GM12892 (cell line): ENCODE results near the gene LRRC36.
"Not testable (repeated sequence)": the region's sequence is repeated elsewhere in the genome, so short reads cannot be mapped to it uniquely, and the experiment has no call there.

Experiments
- DNase-seq: peaks from one replicate; pipeline ENCODE4 v3.0.0; 2011; ENCODE audit not compliant: insufficient read length
- FAIRE-seq: peaks from 2 replicates; lab custom pipeline; 2011; peaks lifted over from hg19 to GRCh38; lab: Jason Lieb, UNC
- POLR2A ChIP-seq: IDR thresholded peaks from 2 replicates; pipeline ENCODE4 v1.6.1; 2011; ENCODE audit warnings: low read depth, low read length, control low read depth
- POLR2AphosphoS5 ChIP-seq: IDR thresholded peaks from 2 replicates; pipeline ENCODE4 v1.6.1; 2011; ENCODE audit warnings: low read depth, low read length, control low read depth
- TAF1 ChIP-seq: IDR thresholded peaks from 2 replicates; pipeline ENCODE4 v1.6.1; 2011; ENCODE audit warnings: low read depth, mild to moderate bottlenecking, control low read depth, low read length, borderline replicate concordance

The LRRC36 gene

DNA sequence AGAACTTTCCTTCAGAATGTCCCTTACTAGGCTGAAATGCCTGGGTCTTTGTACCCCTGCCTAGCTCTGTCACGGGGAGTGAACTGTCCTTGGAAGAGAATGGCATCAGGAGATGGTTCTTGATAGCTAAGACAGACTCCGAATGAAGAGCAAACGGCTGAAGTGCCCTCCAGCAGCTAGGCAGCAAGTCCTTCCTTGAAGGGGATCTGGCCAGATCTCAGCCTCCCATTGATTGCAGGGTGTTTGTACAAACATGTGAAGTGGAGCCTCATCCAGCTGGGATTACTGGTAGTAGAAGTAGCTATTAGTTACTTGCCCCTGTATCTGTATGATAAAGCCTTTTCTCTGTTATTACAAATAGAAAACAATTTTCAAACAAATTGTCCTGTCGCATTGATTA lies 30.9 kb downstream of the LRRC36 start:
- DNase-seq (no peak), FAIRE-seq (no peak)
- TF ChIP-seq POLR2AphosphoS5, result no peak
- no peak for TF ChIP-seq POLR2A
- no peak for TF ChIP-seq TAF1

DNA sequence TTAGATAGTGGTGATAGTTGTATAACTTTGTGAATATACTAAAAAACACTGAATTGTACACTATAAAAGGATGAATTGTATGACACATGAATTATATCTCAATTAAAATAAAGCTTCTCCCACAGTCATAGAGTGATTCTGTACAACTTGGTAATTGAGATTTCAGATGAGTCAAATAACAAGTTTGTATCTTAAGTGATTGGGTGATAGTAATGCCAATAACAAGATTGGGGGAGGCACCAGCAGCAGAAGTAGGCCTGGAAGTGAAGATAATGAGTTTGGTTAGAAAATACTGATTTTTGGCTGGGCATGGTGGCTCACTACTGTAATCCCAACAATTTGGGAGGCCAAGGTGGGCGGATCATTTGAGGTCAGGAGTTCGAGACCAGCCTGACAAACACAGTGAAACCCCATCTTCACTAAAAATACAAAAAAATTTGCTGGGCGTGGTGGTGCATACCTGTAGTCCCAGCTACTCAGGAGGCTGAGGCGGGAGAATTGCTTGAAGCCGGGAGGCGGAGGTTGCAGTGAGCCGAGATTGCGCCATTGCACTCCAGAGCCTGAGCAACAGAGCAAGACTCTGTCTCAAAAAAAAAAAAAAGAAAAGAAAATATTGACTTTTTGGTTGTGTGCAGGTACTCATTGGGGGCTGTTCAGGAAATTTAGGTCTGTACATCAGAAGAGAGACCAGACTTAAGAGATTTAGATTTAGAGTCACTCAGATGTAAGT lies 33.1 kb downstream of the LRRC36 start:
- not testable (repeated sequence) for FAIRE-seq, DNase-seq

DNA sequence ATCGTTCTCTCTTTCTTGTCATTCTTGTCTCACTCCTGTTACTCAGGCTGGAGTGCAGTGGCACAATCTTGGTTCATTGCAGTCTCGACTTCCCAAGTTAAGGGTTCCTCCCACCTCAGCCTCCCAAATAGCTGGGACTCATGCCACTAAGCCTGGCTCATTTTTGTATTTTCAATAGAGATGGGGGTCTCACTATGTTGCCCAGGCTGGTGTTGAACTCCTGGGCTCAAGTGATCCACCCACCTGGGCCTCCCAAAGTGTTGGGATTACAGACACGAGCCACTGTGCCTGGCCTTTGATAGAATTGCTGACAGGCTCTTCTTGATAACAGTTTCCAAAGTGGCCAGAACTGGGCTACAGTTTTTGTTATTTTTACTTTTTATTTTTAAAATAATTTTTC lies 34.4 kb downstream of the LRRC36 start:
- no peak for FAIRE-seq
- TF ChIP-seq POLR2AphosphoS5, result no peak
- TF ChIP-seq POLR2A, result no peak
- no peak for TF ChIP-seq TAF1
- no peak for DNase-seq

DNA sequence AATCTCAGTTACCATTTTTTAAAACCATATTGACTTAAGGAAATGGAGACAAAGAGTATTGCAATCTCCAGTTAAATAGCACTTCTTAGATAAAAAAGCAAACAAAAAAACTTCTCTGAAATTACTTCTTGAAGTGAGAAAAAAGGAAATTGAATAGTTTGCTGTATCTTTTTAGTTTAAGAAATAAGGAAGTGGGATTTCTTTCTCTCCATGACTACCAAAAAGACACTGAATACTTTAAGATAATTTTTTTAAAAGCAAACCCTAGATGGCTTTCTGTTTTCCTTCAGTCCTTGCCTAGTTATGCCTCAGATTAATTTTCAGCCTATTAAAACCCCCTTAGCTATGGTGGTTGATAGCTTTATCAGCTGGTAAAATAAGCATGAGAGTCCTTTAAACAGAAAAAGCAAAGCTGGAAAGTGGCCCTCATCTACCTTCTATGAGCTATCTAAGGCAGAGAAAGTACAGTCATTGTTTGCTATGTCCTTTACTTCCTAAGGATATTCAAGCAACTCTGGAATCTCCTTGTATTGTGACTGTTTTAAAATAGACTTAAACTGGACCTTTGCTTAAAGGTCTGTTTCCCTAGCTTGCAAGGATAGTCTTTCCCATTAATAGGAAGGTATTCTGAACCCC lies 38.1 kb downstream of the LRRC36 start:
- no peak for TF ChIP-seq TAF1
- TF ChIP-seq POLR2AphosphoS5, result no peak
- TF ChIP-seq POLR2A, result no peak
- FAIRE-seq (no peak), DNase-seq (no peak)

DNA sequence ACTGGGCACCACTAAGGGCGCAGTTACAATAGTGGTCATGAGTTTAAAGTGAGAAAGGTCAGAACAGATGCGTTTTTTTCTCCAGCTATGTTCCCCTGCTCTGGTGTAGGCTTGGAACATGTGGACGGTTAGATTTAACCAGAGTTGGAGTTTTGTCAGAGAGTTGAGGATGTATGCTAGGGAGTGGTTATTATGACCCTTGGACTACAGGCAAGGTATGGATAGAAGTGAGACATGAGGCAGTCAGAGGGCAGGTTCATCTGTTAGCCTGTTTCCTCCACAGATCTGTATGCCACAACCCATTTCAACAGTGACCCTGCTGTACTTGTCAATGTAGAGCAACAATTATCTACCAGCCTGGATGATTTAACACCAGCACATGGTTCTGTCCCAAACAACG lies 44.0 kb downstream of the LRRC36 start:
- TF ChIP-seq TAF1, result no peak
- peak; percentile 64 for FAIRE-seq
- DNase-seq, result no peak

DNA sequence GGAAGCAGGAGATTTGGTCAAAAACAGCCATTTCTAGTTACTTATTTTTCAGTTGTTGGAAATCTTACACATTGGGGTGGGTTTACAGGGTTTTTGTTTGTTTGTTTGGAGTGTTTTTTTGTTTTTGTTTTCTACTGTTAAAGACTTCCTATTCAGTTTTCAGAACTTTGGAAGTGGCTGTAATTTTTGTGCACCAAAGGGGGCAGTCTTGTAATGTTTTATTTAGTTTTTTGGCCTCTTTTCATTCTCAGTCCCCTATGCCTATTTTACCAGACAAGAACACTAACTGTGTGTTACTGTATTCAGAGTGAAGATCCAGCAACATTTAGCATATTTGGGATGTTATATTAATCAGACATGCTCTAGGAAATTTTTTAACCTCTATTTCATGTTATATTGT lies 46.0 kb downstream of the LRRC36 start:
- FAIRE-seq (no peak), DNase-seq (no peak)
- no peak for TF ChIP-seq TAF1
- no peak for TF ChIP-seq POLR2A
- TF ChIP-seq POLR2AphosphoS5, result no peak

DNA sequence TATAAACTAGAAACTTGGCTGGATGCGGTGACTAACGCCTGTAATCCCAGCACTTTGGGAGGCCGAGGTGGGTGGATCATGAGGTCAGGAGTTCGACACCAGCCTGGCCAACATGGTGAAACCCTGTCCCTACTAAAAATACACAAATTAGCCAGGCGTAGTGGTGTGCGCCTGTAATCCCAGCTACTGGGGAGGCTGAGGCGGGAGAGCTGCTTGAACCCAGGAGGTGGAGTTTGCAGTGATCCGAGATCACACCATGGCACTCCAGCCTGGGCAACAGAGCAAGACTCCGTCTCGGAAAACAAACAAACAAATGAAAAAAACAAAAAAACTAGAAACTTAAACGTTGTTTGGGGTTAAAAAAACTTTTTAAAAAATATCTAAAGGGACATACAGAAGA lies 49.4 kb downstream of the LRRC36 start:
- DNase-seq, FAIRE-seq: not testable (repeated sequence)

DNA sequence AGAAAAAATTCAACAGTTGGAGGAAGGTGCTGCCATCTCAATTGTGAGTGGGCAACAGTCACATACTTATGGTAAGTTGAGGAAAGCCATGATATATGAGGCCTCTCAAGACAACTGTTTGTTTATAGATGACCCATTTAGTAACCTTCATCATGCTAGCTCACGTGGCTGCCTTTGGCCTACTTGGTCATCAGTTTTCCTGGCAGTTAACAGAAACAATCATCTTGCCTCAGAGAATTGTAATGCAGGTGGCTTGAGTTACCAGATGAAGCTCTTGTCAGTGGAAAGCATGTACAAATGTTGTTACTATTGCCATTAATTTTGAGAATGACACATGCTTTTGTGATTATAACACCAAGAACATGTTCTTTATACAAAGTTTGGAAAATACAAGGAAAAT lies 52.0 kb downstream of the LRRC36 start:
- DNase-seq (no peak), FAIRE-seq (no peak)
- TF ChIP-seq POLR2AphosphoS5 (no peak), TAF1 (no peak), POLR2A (no peak)

DNA sequence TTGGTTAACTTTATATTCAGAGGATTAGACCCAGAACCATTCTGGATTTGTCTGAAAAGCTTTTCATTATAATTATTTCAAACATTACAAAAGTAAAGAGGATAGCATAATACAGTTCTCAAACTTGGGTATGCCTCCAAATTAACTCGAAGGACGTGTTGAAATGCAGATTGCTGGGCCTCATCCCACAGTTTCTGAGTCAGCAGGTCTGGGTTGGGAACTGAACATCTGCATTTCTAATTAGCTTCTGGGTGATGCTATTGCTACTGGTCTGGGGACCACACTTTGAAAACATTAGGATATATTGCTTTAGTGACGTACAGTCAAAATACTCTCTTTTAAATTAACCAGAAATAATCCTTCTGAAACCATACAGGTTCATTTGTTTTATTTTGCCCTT lies 56.7 kb downstream of the LRRC36 start:
- no peak for DNase-seq
- FAIRE-seq, result no peak
- no peak for TF ChIP-seq POLR2AphosphoS5
- no peak for TF ChIP-seq TAF1
- no peak for TF ChIP-seq POLR2A

DNA sequence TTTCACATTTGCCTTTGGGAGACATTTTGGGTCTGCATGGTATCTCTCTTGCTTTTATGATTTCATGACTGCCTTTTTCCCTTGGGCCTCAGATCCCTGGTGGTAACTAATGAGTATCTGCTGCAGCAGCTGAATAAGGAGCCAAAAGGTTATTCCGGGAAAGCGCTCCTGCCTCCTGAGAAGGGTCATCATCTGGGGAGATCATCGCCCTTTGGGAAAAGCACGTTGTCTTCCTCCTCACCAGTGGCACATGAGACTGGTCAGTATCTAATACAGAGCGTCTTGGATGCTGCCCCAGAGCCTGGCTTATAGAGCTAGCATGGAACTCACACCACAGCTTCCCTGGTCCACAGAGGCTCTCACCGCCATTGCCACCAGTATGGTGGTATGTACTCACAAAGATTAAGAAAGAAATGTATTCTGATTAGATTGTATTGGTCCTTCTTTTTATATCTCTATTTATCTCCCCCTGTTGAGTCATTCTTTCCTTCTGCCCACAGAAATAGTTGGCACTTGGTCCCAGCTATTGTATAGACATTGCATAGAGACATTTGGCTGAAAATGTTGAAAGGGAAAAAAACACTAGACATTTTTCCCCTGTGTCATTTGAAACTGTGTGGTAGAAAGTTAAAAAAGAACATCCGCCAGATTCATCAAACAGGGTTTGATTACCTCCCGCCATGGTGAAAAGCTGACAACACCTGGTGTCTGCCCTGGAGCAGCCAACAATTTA lies 58.3 kb downstream of the LRRC36 start:
- TF ChIP-seq TAF1, result no peak
- no peak for TF ChIP-seq POLR2AphosphoS5
- TF ChIP-seq POLR2A, result no peak
- FAIRE-seq (no peak), DNase-seq (no peak)

DNA sequence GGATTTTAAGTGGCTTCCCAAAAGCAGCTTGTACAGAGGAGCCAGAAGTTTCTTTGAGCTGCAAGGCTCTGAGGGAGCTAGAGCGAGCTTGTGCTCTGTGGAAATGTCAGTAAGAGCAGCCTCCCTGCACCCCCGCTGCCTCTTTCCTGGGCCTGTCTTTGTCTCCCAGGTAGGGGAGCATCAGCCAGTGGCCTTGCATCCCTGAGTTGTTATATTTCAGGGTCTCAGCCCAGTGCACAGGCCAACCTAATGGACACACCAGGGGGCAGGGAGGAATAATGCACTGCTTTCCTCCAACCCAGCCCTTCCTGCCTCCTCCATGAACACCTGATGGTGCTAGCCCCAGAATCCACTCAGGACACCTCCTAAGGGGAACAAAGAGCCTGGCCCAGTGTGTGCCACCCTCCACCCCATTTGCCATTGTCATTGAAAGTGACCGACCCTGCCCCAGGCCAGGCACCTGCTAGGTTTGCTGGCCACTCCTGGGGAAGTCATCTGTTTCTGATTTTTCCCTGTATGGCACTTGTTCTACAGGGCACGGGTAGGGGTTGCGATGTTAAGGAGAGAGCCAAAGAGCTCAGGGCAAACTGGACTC lies 60.3 kb downstream of the LRRC36 start:
- DNase-seq (no peak), FAIRE-seq (no peak)
- no peak for TF ChIP-seq POLR2AphosphoS5
- TF ChIP-seq POLR2A, result no peak
- no peak for TF ChIP-seq TAF1
